B cell (primary cell): ENCODE results near the gene ZP3. TPM values are rescaled to one million over a fixed set of nuclear protein-coding genes. Genes with fewer than 3 reads are reported as not detected.
"Not testable (repeated sequence)": the region's sequence is repeated elsewhere in the genome, so short reads cannot be mapped to it uniquely, and the experiment has no call there.

Experiments
- ATAC-seq: fragments of 200-7000 bp; cut with Tn5 transposase; one replicate; pipeline ENCODE4 v1.10.0; 2021; ENCODE audit warnings: low read depth, mild to moderate bottlenecking, moderate number of reproducible peaks, moderate library complexity
- CTCF ChIA-PET: fragments of 350-600 bp; sonication (Branson Sonifier 250); formaldehyde crosslinking; loops from one replicate; lab custom pipeline; 2021; ENCODE audit warnings: antibody characterized with exemption, inconsistent platforms; lab: Charles Lee
- POLR2A ChIA-PET: fragments of 350-600 bp; sonication (Branson Sonifier 250); formaldehyde crosslinking; loops from one replicate; lab custom pipeline; 2021; ENCODE audit warnings: antibody characterized with exemption; lab: Charles Lee
- DNase-seq: peaks from one replicate; pipeline ENCODE4 v3.0.0; 2013
- H2AFZ ChIP-seq: 2 replicates; pipeline ENCODE4 v1.6.1; 2012; ENCODE audit warnings: mild to moderate bottlenecking, low read depth, low read length; ENCODE audit not compliant: insufficient read depth, poor library complexity, severe bottlenecking
- H3K27ac ChIP-seq, 2 donors: 1 replicate in 1 of 2; 2 replicates in 1 of 2; pipeline ENCODE4 v1.5.1; 2012 to 2013; ENCODE audit warnings: low read length in 2 of 2, mild to moderate bottlenecking in 2 of 2, moderate library complexity in 1 of 2
- H3K27me3 ChIP-seq, 4 experiments: fragments of 200-600 bp in 1 of 4; sonication (generic) in 1 of 4; replicated peaks in 1 of 4; 1 replicate in 2 of 4; 2 replicates in 2 of 4; pipeline versions ENCODE4 v1.6.1 to v1.7.0; 2013 to 2016; ENCODE audit warnings: low read length in 3 of 4, mild to moderate bottlenecking in 2 of 4, mixed read lengths in 1 of 4, moderate library complexity in 1 of 4; ENCODE audit not compliant: insufficient read depth in 4 of 4, control insufficient read depth in 3 of 4; ENCODE audit errors: control extremely low read depth in 1 of 4
- H3K36me3 ChIP-seq, 2 experiments: replicated peaks in 1 of 2; 1 replicate in 1 of 2; 2 replicates in 1 of 2; pipeline versions ENCODE4 v1.6.1 to v1.7.1; 2013; ENCODE audit warnings: low read length in 1 of 2; ENCODE audit not compliant: insufficient read depth in 2 of 2, control insufficient read depth in 1 of 2; ENCODE audit errors: control extremely low read depth in 1 of 2, extremely low read depth in 1 of 2
- H3K4me1 ChIP-seq, 2 donors: fragments of 200-600 bp in 1 of 2; sonication (generic) in 1 of 2; 1 replicate in 1 of 2; 2 replicates in 1 of 2; pipeline versions ENCODE4 v1.5.1 to v1.6.1; 2013 to 2017; ENCODE audit warnings: low read length in 2 of 2; ENCODE audit not compliant: control insufficient read depth in 2 of 2, insufficient read depth in 2 of 2
- H3K4me2 ChIP-seq: replicated peaks from 2 replicates; pipeline ENCODE3; 2012; ENCODE audit warnings: mild to moderate bottlenecking, low read depth, low read length; ENCODE audit not compliant: poor library complexity, severe bottlenecking
- H3K4me3 ChIP-seq, 5 experiments: fragments of 200-600 bp in 1 of 5; sonication (generic) in 1 of 5; 1 replicate in 3 of 5; 2 replicates in 2 of 5; pipeline versions ENCODE4 v1.5.1 to v1.7.0; 2011 to 2016; ENCODE audit warnings: low read length in 4 of 5, mild to moderate bottlenecking in 4 of 5, low read depth in 2 of 5, control low read depth in 1 of 5, moderate library complexity in 1 of 5; ENCODE audit not compliant: insufficient read depth in 1 of 5; ENCODE audit errors: control extremely low read depth in 1 of 5, extremely low read depth in 1 of 5
- H3K79me2 ChIP-seq: fragments of 200-600 bp; sonication (generic); one replicate; pipeline ENCODE4 v1.6.0; 2016; ENCODE audit warnings: low read length; ENCODE audit not compliant: control insufficient read depth, insufficient read depth
- H3K9ac ChIP-seq: fragments of 200-600 bp; sonication (generic); 2 replicates; pipeline ENCODE4 v1.6.1; 2017; ENCODE audit warnings: mild to moderate bottlenecking, low read length, moderate library complexity
- H3K9me3 ChIP-seq, 3 donors: one replicate each; pipeline versions ENCODE4 v1.6.1 to v1.7.1; 2013; ENCODE audit warnings: low read length in 2 of 3; ENCODE audit not compliant: control insufficient read depth in 2 of 3, insufficient read depth in 1 of 3; ENCODE audit errors: control extremely low read depth in 1 of 3
- H4K20me1 ChIP-seq: 2 replicates; pipeline ENCODE4 v1.6.0; 2012; ENCODE audit warnings: mild to moderate bottlenecking, low read length; ENCODE audit not compliant: insufficient read depth, control insufficient read depth, poor library complexity, severe bottlenecking
- H3K27ac Mint-ChIP-seq: one replicate; pipeline ENCODE4 v1.8.0; 2021; ENCODE audit warnings: mixed read lengths
- H3K27me3 Mint-ChIP-seq: one replicate; pipeline ENCODE4 v1.8.0; 2021; ENCODE audit warnings: mixed read lengths
- H3K4me1 Mint-ChIP-seq: one replicate; pipeline ENCODE4 v1.8.0; 2021; ENCODE audit warnings: mixed read lengths
- H3K4me3 Mint-ChIP-seq: one replicate; pipeline ENCODE4 v1.8.0; 2021; ENCODE audit warnings: mixed read lengths
- H3K9me3 Mint-ChIP-seq: one replicate; pipeline ENCODE4 v1.8.0; 2022; ENCODE audit warnings: mixed read lengths; ENCODE audit not compliant: insufficient read depth
- EZH2 ChIP-seq: IDR thresholded peaks from 2 replicates; pipeline ENCODE4 v1.6.1; 2012; ENCODE audit warnings: borderline replicate concordance, low read depth, mild to moderate bottlenecking, moderate library complexity, low read length; ENCODE audit not compliant: insufficient read depth, poor library complexity, severe bottlenecking
- WGBS: methylation state at CpG from one replicate; pipeline ENCODE4 v1.1.5; 2013; ENCODE audit warnings: missing lambda C conversion rate; ENCODE audit not compliant: insufficient coverage; 5-methylcytosine and 5-hydroxymethylcytosine counted together
- intact Hi-C: fragments of 100-400 bp; cut with micrococcal nuclease; formaldehyde crosslinking; loops from one replicate; pipeline ENCODE4 v1.10.0; 2022
- polyA plus RNA-seq: library from polyadenylated mRNA; depleted of rRNA; stranded (reverse); fragments of >200 nt; gene quantifications from 2 replicates; pipeline ENCODE4 v1.2.3, GENCODE V29; 2012
- total RNA-seq, 2 donors: library from RNA; stranded (reverse); fragments of 120-200 nt in 1 of 2; gene quantifications; 1 replicate in 1 of 2; 2 replicates in 1 of 2; pipeline versions ENCODE4 v1.2.3 to v1.2.4, GENCODE V29; 2013 to 2022
- TF ChIP-seq, protein P1 (sequence below): fragments of 200-600 bp; IDR thresholded peaks from one replicate; pipeline ENCODE4 v1.8.0; 2022; ENCODE audit warnings: antibody characterized with exemption, mild to moderate bottlenecking

ZP3 gene
- total and polyA plus RNA-seq, 2 donors (not counting 1 experiment from before 2014, with no cell fraction given) = 0.64 to 4.4 TPM

DNA sequence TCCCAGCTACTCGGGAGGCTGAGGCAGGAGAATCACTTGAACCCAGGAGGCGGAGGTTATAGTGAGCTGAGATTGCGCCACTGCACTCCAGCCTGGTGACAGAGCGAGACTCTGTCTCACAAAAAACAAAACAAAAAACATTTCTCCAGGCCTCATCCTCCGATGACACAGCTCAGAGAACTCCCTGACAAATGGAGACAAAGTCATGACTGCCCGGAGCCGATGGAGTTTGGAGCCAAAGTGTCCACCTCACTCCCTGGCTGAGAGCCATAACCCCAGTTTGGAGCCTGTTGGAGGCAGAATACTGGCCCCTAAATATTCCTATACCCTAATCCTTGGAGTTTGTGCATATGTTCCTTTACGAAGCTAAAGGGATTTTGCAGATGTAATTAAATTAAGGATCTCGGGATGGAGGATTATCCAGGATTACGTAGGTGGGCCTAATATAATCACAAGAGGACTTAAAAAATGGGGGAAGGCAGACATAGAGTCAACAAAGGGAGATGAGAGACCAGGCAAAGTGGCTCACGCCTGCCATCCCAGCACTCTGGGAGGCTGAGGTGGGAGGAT, 38.0 kb upstream of the ZP3 start:
- no peak overlapping the region for H3K9ac ChIP-seq
- H3K27me3 ChIP-seq = no peaks in the 10 kb centered on the region
- peaks cover 0 to 9% of the 10 kb centered on the region in 2 donors for H3K4me1 ChIP-seq
- H3K79me2 ChIP-seq = no peaks in the 10 kb centered on the region
- TF ChIP-seq EZH2 = no peak
- TF ChIP-seq, protein P1, sequence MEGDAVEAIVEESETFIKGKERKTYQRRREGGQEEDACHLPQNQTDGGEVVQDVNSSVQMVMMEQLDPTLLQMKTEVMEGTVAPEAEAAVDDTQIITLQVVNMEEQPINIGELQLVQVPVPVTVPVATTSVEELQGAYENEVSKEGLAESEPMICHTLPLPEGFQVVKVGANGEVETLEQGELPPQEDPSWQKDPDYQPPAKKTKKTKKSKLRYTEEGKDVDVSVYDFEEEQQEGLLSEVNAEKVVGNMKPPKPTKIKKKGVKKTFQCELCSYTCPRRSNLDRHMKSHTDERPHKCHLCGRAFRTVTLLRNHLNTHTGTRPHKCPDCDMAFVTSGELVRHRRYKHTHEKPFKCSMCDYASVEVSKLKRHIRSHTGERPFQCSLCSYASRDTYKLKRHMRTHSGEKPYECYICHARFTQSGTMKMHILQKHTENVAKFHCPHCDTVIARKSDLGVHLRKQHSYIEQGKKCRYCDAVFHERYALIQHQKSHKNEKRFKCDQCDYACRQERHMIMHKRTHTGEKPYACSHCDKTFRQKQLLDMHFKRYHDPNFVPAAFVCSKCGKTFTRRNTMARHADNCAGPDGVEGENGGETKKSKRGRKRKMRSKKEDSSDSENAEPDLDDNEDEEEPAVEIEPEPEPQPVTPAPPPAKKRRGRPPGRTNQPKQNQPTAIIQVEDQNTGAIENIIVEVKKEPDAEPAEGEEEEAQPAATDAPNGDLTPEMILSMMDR = no peak
- no peaks in the 10 kb centered on the region for H3K9me3 ChIP-seq
- ATAC-seq = no peak
- Mint-ChIP-seq H3K9me3 (no peaks in the 10 kb centered on the region), H3K4me3 (no peak overlapping the region), H3K4me1 (peaks cover 13% of the 10 kb centered on the region), H3K27me3 (no peaks in the 10 kb centered on the region), H3K27ac (no peak overlapping the region)
- no peak for DNase-seq
- no peak overlapping the region for H3K27ac ChIP-seq
- intact Hi-C loops = no loop called here
- no peak overlapping the region for H2AFZ ChIP-seq
- no peaks in the 10 kb centered on the region for H4K20me1 ChIP-seq
- ChIA-PET CTCF (interaction anchor here (1.0 kb wide), 1 partner anchor 17 kb away, joined by 3 read pairs; no protein-coding TSS in a partner anchor), POLR2A (no interaction called here)
- no peak overlapping the region for H3K4me3 ChIP-seq
- H3K4me2 ChIP-seq = no peak overlapping the region
- no peaks in the 10 kb centered on the region for H3K36me3 ChIP-seq
- WGBS = 96% methylated on average over 7 of the region's 11 CpGs

DNA sequence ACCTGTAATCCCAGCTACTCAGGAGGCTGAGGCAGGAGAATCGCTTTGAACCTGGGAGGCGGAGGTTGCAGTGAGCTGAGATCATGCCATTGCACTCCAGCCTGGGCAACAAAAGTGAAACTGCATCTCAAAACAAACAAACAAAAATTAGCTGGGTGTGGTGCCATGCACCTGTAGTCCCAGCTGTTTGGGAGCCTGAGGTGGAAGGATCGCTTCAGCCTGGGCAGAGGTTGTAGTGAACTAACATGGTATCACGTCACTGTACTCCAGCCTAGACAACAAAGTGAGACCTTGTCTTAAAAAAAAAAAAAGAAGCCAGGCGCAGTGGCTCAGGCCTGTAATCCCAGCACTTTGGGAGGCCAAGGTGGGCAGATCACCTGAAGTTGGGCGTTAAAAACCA, 37.0 kb upstream of the ZP3 start:
- ATAC-seq, H3K9ac ChIP-seq, CTCF ChIA-PET, H4K20me1 ChIP-seq, intact Hi-C loops, H3K27me3 Mint-ChIP-seq, H3K4me2 ChIP-seq, H3K9me3 Mint-ChIP-seq, POLR2A ChIA-PET, H3K27ac Mint-ChIP-seq, H3K4me3 Mint-ChIP-seq, H2AFZ ChIP-seq, H3K79me2 ChIP-seq, DNase-seq, H3K27ac ChIP-seq, H3K4me3 ChIP-seq, H3K27me3 ChIP-seq, H3K9me3 ChIP-seq, H3K36me3 ChIP-seq: not testable (repeated sequence)
- H3K4me1 Mint-ChIP-seq = peaks cover 17% of the 10 kb centered on the region
- 98% methylated on average over 5 of the region's 6 CpGs for whole genome bisulfite sequencing
- H3K4me1 ChIP-seq = peaks cover 4 to 15% of the 10 kb centered on the region in 2 donors
